Uterus (tissue), 4 donors: ENCODE measurements around the gene DPH7. TPM values are rescaled to one million over a fixed set of nuclear protein-coding genes. Genes with fewer than 3 reads are reported as not detected.
A peak's percentile ranks its signal among the peaks of the same experiment; 100 is the strongest.

ENCODE experiments used
- DNase-seq, 2 donors: peaks; one replicate each; pipeline ENCODE4 v3.0.0-alpha.2; 2019 to 2020
- H3K27ac ChIP-seq, 2 donors: fragments of 200-600 bp; sonication (generic); 1 replicate in 1 of 2; 2 replicates in 1 of 2; pipeline ENCODE4 v1.5.1; 2016 to 2018
- H3K27me3 ChIP-seq, 2 donors: fragments of 200-600 bp; sonication (generic); one replicate each; pipeline ENCODE4 v1.5.1; 2018 to 2019; ENCODE audit warnings: control low read depth in 1 of 2
- H3K36me3 ChIP-seq, 2 donors: fragments of 200-600 bp; sonication (generic); one replicate each; pipeline ENCODE4 v1.5.1; 2019; ENCODE audit warnings: control low read depth in 1 of 2
- H3K4me1 ChIP-seq, 2 donors: fragments of 200-600 bp; sonication (generic); one replicate each; pipeline ENCODE4 v1.5.1; 2018 to 2019; ENCODE audit warnings: control low read depth in 1 of 2
- H3K4me3 ChIP-seq, 2 donors: fragments of 200-600 bp; sonication (generic); 1 replicate in 1 of 2; 2 replicates in 1 of 2; pipeline ENCODE4 v1.5.1; 2018 to 2019; ENCODE audit warnings: mild to moderate bottlenecking in 1 of 2
- H3K9me3 ChIP-seq, 2 donors: fragments of 200-600 bp; sonication (generic); one replicate each; pipeline ENCODE4 v1.5.1; 2019; ENCODE audit warnings: control low read depth in 1 of 2
- POLR2A ChIP-seq, 2 donors: fragments of 450-650 bp; IDR thresholded peaks; one replicate each; pipeline ENCODE4 v1.6.1; 2016; ENCODE audit warnings: antibody characterized with exemption in 2 of 2, mild to moderate bottlenecking in 1 of 2, moderate library complexity in 1 of 2
- intact Hi-C: fragments of 100-400 bp; cut with DNase I; formaldehyde crosslinking; loops from one replicate; pipeline ENCODE4 v1.15.1; 2023; ENCODE audit warnings: low total_unique reads
- total RNA-seq, 4 donors: library from RNA; depleted of rRNA in 3 of 4; stranded (reverse); fragments of >200 nt in 3 of 4; gene quantifications; one replicate each; pipeline versions ENCODE4 v1.1.0 to v1.2.4, GENCODE V29; 2014 to 2023
- TF ChIP-seq, protein P1 (sequence below), 4 experiments: fragments of 200-600 bp in 2 of 4; fragments of 450-650 bp in 2 of 4; sonication (generic) in 2 of 4; IDR thresholded peaks; one replicate each; pipeline ENCODE4 v1.5.1; 2016 to 2019; ENCODE audit warnings: antibody characterized with exemption in 4 of 4, mild to moderate bottlenecking in 2 of 4, moderate library complexity in 1 of 4
- donor health status: DM: yes; HTN: yes; CAD: no.

DPH7 gene
- total RNA-seq, 4 donors from 2014 or later = 31.3 to 42.4 (median 38.4) TPM

DNA sequence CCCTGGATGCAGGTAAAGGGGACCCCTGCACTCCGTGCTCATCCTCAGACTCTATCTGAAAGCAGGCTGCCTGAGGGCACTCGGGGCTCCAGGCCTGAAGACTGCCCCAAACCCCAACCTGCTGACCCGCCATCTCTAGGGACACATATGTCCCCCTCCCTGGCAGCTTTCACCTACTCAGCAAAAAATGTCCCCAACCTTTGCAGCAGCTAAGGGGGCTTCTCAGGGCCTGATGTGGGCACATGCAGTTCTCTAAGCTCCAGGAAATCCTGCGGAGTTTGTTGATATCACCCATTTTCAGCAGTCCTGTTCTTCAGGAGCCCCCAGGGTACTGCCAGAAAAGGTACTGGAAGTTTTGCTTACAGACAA lies 2.2 kb upstream of the DPH7 start:
- intact Hi-C loops = no loop called here
- Histone ChIP-seq H3K27me3 (no peaks in the 10 kb centered on the region), H3K9me3 (no peaks in the 10 kb centered on the region), H3K4me3 (no peak overlapping the region), H3K36me3 (no peaks in the 10 kb centered on the region), H3K27ac (no peak overlapping the region), H3K4me1 (peaks cover 5% of the 10 kb centered on the region in 2 donors)
- DNase-seq = no peak
- TF ChIP-seq, protein P1, sequence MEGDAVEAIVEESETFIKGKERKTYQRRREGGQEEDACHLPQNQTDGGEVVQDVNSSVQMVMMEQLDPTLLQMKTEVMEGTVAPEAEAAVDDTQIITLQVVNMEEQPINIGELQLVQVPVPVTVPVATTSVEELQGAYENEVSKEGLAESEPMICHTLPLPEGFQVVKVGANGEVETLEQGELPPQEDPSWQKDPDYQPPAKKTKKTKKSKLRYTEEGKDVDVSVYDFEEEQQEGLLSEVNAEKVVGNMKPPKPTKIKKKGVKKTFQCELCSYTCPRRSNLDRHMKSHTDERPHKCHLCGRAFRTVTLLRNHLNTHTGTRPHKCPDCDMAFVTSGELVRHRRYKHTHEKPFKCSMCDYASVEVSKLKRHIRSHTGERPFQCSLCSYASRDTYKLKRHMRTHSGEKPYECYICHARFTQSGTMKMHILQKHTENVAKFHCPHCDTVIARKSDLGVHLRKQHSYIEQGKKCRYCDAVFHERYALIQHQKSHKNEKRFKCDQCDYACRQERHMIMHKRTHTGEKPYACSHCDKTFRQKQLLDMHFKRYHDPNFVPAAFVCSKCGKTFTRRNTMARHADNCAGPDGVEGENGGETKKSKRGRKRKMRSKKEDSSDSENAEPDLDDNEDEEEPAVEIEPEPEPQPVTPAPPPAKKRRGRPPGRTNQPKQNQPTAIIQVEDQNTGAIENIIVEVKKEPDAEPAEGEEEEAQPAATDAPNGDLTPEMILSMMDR (IDR thresholded peaks at IDR 0.05) = no peak
- no peak for TF ChIP-seq POLR2A (IDR thresholded peaks at IDR 0.05)

DNA sequence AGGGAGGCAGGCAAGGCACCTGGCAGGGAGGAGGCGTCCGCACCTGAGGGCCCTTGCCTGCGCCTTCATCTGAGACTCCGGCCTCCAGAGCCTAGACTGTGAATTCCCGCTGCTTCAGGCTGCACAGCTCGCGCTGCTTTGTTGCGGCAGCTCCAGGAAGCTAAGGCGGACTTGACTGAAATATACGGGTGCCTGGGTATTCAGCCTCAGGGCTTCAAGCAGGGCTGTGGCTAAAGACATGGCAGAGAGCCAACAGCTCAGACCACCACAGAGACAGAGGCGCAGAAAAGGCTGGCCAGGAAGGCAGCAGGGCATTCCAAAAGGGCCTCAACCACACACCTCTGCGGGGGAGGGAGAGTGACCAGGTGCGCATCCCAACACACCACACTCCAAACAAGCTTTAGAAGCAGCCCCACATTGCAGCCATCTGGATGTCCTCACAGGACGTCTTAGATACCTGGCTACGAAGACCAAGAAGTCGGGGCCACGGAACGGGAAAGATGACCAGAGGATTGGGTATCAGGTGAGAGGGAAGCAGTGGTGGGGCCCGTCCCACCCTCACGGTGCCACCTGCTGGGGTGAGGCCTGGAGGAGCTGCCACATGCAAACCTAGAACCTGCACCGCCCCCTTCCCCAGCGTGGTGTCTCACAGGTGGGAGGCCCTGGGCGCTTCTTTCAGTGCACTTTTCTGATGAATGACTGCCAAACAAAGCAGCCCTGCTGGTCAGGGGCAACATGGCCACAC lies 1.7 kb upstream of the DPH7 start:
- H3K4me1 ChIP-seq = peaks cover 5% of the 10 kb centered on the region in 2 donors

DNA sequence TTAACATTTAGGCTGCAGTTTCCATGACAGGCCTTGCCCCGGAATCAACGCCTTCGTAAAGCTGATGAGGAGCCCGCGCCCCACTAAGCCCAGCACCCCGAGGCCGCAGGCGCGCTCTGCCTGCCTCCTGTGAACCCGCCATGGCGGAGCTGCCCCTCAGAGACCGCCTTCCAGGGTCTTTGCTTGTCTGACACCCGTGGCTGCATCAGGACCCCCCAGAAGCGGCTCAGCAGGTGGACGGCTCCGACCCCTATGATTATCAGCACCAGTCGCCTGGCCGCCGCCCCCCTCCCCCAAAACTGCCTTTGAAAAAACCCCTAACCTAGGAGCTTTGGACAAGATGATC lies 507 bp upstream of the DPH7 start:
- H3K4me3 ChIP-seq = peak overlapping the region; percentile 69 to 100
- DNase-seq = no peak
- no peaks in the 10 kb centered on the region for H3K27me3 ChIP-seq
- H3K9me3 ChIP-seq = no peaks in the 10 kb centered on the region
- intact Hi-C loops = no loop called here
- peak overlapping the region; percentile 50 to 82 for H3K27ac ChIP-seq
- H3K36me3 ChIP-seq = no peaks in the 10 kb centered on the region
- TF ChIP-seq, protein P1 (IDR thresholded peaks at IDR 0.05) = no peak
- no peak for TF ChIP-seq POLR2A (IDR thresholded peaks at IDR 0.05)
- peaks cover 5% of the 10 kb centered on the region in 2 donors for H3K4me1 ChIP-seq

More for the DNA sequence above, 1.7 kb upstream of the DPH7 start:
- TF ChIP-seq POLR2A (IDR thresholded peaks at IDR 0.05) = no peak
- TF ChIP-seq, protein P1 (IDR thresholded peaks at IDR 0.05) = no peak
- Histone ChIP-seq H3K4me3 (no peak overlapping the region), H3K27ac (no peak overlapping the region), H3K9me3 (no peaks in the 10 kb centered on the region), H3K27me3 (no peaks in the 10 kb centered on the region), H3K36me3 (no peaks in the 10 kb centered on the region)
- DNase-seq = no peak
- intact Hi-C loops = no loop called here

DNA sequence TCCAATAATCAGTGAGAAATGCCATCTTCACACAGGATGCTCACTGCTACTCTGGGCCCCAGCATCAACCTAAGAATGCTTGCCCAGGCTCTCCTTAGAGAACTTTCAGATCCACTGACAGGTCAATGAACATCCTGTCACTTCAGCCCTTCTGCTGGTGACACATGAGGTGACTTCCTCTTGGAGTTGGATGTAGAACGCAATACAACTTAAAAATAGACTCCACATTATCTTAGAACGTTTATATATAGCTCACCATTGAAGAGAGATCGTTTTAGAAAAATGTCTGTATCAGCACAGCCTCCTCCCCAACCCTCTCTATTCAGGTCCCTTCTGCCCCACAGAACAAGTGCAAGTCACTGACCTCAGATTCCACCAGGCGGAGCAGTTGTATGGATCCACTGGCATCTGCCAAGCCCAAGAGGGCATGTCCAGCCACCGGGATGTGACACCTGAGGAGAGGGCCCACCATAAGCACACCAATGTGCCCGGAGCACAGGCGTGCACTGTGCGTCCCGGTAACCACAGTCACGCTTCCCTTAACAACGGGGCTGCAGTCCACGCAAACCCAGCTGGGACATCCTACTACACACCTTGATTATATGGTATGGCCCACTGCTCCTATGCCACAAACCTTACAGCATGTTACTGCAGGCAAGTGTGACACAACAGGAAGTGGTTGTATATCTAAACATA lies 2.9 kb downstream of the DPH7 start:
- DNase-seq = no peak
- TF ChIP-seq, protein P1 (IDR thresholded peaks at IDR 0.05) = no peak
- no peak for TF ChIP-seq POLR2A (IDR thresholded peaks at IDR 0.05)
- Histone ChIP-seq H3K4me1 (peaks cover 5% of the 10 kb centered on the region in 2 donors), H3K9me3 (no peaks in the 10 kb centered on the region), H3K27me3 (no peaks in the 10 kb centered on the region), H3K36me3 (no peaks in the 10 kb centered on the region), H3K27ac (no peak overlapping the region), H3K4me3 (no peak overlapping the region)
- intact Hi-C loops = no loop called here

DNA sequence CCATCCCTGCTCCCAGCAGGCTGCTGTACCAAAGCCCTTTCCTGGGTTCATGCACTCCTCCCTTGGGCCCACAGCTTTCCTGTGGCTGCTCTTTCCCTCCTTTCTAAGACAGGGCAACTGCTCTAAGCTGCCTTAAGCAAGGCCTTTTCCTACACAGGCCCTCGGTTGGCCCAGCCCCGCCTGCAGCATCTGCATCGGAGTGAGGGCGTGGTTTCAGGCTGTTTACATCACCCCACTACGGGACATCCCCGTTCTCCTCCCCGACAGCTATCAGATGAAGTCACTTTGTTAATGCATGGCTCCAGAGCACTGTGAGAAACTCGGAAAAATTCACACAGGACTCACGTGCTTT lies 3.4 kb downstream of the DPH7 start:
- Histone ChIP-seq H3K4me3 (no peak overlapping the region), H3K27ac (no peak overlapping the region), H3K4me1 (peaks cover 5% of the 10 kb centered on the region in 2 donors), H3K9me3 (no peaks in the 10 kb centered on the region), H3K36me3 (no peaks in the 10 kb centered on the region), H3K27me3 (no peaks in the 10 kb centered on the region)
- intact Hi-C loops = no loop called here
- no peak for TF ChIP-seq POLR2A (IDR thresholded peaks at IDR 0.05)
- TF ChIP-seq, protein P1 (IDR thresholded peaks at IDR 0.05) = no peak
- no peak for DNase-seq
